Heart right ventricle (tissue), 16 donors: ENCODE results near the gene ANKRD6. TPM values are rescaled to one million over a fixed set of nuclear protein-coding genes. Genes with fewer than 3 reads are reported as not detected.

Source experiments
- ATAC-seq, 8 donors: fragments of 200-7000 bp; cut with Tn5 transposase; one replicate each; pipeline ENCODE4 v1.9.1; 2020; ENCODE audit warnings: mild to moderate bottlenecking in 8 of 8, moderate library complexity in 8 of 8, moderate number of reproducible peaks in 1 of 8
- DNase-seq, 2 donors: peaks; one replicate each; pipeline ENCODE4 v3.0.0-alpha.2; 2020
- H3K27ac ChIP-seq, 10 donors: fragments of 200-600 bp; sonication (generic) in 2 of 10; one replicate each; pipeline versions ENCODE4 v1.5.0 to v1.8.0; 2020 to 2022; ENCODE audit warnings: mild to moderate bottlenecking in 3 of 10
- H3K27me3 ChIP-seq, 7 donors: fragments of 200-600 bp; one replicate each; pipeline ENCODE4 v1.8.0; 2021 to 2022; ENCODE audit warnings: mild to moderate bottlenecking in 2 of 7
- H3K36me3 ChIP-seq, 9 donors: fragments of 200-600 bp; sonication (generic) in 1 of 9; one replicate each; pipeline versions ENCODE4 v1.5.0 to v1.8.0; 2020 to 2022; ENCODE audit warnings: mild to moderate bottlenecking in 2 of 9
- H3K4me1 ChIP-seq, 9 donors: fragments of 200-600 bp; sonication (generic) in 1 of 9; one replicate each; pipeline versions ENCODE4 v1.5.0 to v1.8.0; 2020 to 2022; ENCODE audit warnings: mild to moderate bottlenecking in 4 of 9
- H3K4me3 ChIP-seq, 10 donors: fragments of 200-600 bp; sonication (generic) in 2 of 10; one replicate each; pipeline versions ENCODE4 v1.5.0 to v1.8.0; 2020 to 2022; ENCODE audit warnings: mild to moderate bottlenecking in 7 of 10, moderate library complexity in 2 of 10
- H3K9me3 ChIP-seq, 11 donors: fragments of 200-600 bp in 10 of 11; sonication (generic) in 2 of 11; one replicate each; pipeline versions ENCODE4 v1.5.0 to v1.8.0; 2013 to 2022; ENCODE audit warnings: mild to moderate bottlenecking in 2 of 11, control low read depth in 1 of 11, moderate library complexity in 1 of 11
- WGBS, 2 donors: extraction: QIAGEN DNeasy Blood & Tissue Kit; methylation state at CpG; one replicate each; pipeline ENCODE4 v1.1.7; 2013; ENCODE audit warnings: inconsistent platforms in 1 of 2; 5-methylcytosine and 5-hydroxymethylcytosine counted together
- intact Hi-C, 10 donors: fragments of 100-400 bp; cut with DNase I; formaldehyde crosslinking; loops; one replicate each; pipeline versions ENCODE4 v1.11.1 to v1.14.2; 2022
- polyA plus RNA-seq, 2 donors: library from polyadenylated mRNA; stranded (reverse); fragments of 200-250 nt; gene quantifications; one replicate each; pipeline ENCODE4 v1.2.3, GENCODE V29; 2013
- total RNA-seq, 10 donors: library from RNA; stranded (reverse); fragmentation: NEBNext Ultra II Directional in 3 of 10; extraction: Animal tissue kit (Norgen Biotek cat#: 25700) in 3 of 10; gene quantifications; one replicate each; pipeline versions ENCODE4 v1.2.1 to v1.2.4, GENCODE V29; 2021 to 2023
- TF ChIP-seq, protein P1 (sequence below), 9 donors: fragments of 200-600 bp; sonication (generic) in 2 of 9; IDR thresholded peaks; one replicate each; pipeline versions ENCODE4 v1.5.0 to v1.8.0; 2021 to 2022; ENCODE audit warnings: antibody characterized with exemption in 9 of 9, mild to moderate bottlenecking in 5 of 9, moderate library complexity in 1 of 9
- donor health status: Arrhythmogenic right ventricular cardiomyopathy.
- donor health status: ischemic (EF 13 %, LVEDD 7.1; RV severe dilation, severe dysfunction).
- donor health status: healthy with polysubstance abuse.
- donor health status: DM: no; HTN: yes; CAD: no.
- donor health status: DM: no; HTN: no; CAD: no.
- donor health status: ischemic (EF 25% LVEDD 6.9; RV normal size, moderate dysfunction).
- donor health status: ischemic (EF 25% LVEDD 5.7; RV mildly dilated, moderate dysfunction).
- donor health status: healthy.
- donor health status: DM: yes; HTN: yes; CAD: no.
- donor health status: Ischemic cardiomyopathy.
- donor health status: ischemic (EF 35%, LVEDD 5.7; RV mildly dilated, moderate dysfunction).
- donor health status: nonischemic (EF 11% LVEDD 7.7; RV severe dilation, severe dysfunction).
- donor health status: DM: yes; HTN: yes; CAD: no.
- donor health status: PGD.
- donor health status: ischemic (EF 29% LVEDD 5.4; RV normal size, mild dysfunction).
- donor health status: nonischemic (EF 23%, LVEDD 6.1; RV moderate dilation, normal function).

ANKRD6 gene
- total and polyA plus RNA-seq, 12 donors: 2.0 to 18.2 (median 9.6) TPM

DNA sequence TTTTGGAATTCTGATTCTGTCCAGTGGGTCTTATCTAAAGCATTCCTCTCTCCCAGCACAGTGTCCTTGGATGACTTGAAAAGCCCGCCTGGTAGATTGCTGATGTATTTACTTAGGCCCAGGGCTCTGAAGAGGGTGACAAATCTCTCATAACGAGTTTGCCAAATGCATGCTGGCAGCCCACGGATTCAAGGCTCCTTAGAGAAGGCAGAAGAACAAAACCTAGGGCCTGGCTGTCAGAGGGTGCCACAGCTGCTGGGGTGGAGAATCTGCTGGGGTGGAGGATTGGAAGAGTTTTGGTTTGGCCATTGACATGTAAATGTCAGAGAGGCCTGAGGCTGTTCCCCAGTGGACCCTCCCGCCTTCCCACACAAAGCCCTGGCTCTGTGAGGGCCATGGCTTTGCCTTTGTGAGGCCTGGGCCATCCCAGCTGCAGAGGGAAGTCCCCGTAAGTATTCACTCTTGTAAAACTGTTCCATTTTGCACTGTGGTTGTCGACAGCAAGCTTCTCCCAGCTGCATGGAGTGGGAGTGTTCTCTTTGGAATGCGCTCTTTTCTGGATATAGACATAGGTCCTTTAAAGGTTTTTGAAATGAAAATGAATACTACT is 50.3 kb downstream of the ANKRD6 start:
- no peaks in the 10 kb centered on the region for H3K36me3 ChIP-seq
- H3K4me1 ChIP-seq: peaks cover 13 to 44% (median 30%) of the 10 kb centered on the region in 9 donors
- 41 to 43% methylated on average over 7 of the region's 7 CpGs for WGBS, 2 donors

DNA sequence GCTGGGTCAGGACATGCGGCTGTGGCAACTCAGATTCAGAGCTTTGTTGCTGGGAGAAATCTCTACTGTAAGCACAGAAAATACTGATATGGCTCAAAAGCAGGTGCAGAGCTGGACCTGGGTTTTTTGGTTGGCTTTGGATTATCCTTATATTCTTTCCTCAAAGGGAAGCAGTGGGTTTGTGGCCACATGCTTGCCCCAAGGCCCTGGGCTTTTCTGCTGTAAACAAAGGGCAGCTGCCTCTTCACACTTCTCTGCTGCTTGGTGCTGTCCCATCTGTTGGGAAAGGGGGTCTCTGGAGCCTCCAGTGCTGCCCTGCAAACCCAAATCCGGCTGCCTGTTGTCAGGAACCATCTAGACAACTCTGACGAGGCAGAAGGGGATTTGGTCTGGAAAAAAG is 52.4 kb downstream of the ANKRD6 start:
- H3K9me3 ChIP-seq: no peaks in the 10 kb centered on the region

More for the DNA sequence above, 50.3 kb downstream of the ANKRD6 start:
- intact Hi-C loops: no loop called here
- no peaks in the 10 kb centered on the region for H3K27me3 ChIP-seq
- H3K9me3 ChIP-seq: no peaks in the 10 kb centered on the region
- H3K27ac ChIP-seq: peak overlapping the region; percentile 1 to 77 (median 66)
- TF ChIP-seq, protein P1, sequence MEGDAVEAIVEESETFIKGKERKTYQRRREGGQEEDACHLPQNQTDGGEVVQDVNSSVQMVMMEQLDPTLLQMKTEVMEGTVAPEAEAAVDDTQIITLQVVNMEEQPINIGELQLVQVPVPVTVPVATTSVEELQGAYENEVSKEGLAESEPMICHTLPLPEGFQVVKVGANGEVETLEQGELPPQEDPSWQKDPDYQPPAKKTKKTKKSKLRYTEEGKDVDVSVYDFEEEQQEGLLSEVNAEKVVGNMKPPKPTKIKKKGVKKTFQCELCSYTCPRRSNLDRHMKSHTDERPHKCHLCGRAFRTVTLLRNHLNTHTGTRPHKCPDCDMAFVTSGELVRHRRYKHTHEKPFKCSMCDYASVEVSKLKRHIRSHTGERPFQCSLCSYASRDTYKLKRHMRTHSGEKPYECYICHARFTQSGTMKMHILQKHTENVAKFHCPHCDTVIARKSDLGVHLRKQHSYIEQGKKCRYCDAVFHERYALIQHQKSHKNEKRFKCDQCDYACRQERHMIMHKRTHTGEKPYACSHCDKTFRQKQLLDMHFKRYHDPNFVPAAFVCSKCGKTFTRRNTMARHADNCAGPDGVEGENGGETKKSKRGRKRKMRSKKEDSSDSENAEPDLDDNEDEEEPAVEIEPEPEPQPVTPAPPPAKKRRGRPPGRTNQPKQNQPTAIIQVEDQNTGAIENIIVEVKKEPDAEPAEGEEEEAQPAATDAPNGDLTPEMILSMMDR (IDR thresholded peaks at IDR 0.05): no peak
- H3K4me3 ChIP-seq: peak overlapping the region in 1 of 10 donors; percentile 4
- peak; percentile 28 to 39 for DNase-seq
- ATAC-seq: peak; percentile 82 to 92 (median 87)

DNA sequence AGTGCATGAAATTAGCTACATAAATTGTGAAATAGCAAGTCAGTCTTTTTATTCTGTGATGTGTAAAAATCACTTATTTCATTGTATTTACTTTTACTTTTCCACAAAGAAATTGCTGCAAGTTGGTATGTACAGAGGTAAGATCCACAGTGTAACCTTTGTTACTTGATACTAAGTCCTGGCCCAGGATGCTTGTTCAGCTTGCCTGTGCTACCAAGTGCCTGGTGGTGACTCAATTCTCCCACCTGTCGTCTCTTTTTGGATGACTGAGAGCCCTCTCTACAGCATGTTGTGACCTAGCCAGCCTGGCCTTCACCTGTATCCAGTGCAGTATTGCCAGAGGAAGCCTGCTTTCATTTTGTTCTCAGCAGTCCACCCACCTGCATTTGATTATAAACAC is 54.9 kb downstream of the ANKRD6 start:
- WGBS, 2 donors: 93 to 97% methylated on average over 1 of the region's 1 CpG
- TF ChIP-seq, protein P1 (IDR thresholded peaks at IDR 0.05): no peak
- intact Hi-C loops: no loop called here
- DNase-seq (no peak), ATAC-seq (no peak)
- H3K9me3 ChIP-seq: no peaks in the 10 kb centered on the region
- no peaks in the 10 kb centered on the region for H3K36me3 ChIP-seq
- no peaks in the 10 kb centered on the region for H3K27me3 ChIP-seq
- no peak overlapping the region for H3K27ac ChIP-seq
- H3K4me1 ChIP-seq: peaks cover 5 to 28% (median 18%) of the 10 kb centered on the region in 9 donors
- no peak overlapping the region for H3K4me3 ChIP-seq

More for the DNA sequence above, 52.4 kb downstream of the ANKRD6 start:
- no peak for DNase-seq
- no peaks in the 10 kb centered on the region for H3K36me3 ChIP-seq
- TF ChIP-seq, protein P1 (IDR thresholded peaks at IDR 0.05): no peak
- no peaks in the 10 kb centered on the region for H3K27me3 ChIP-seq
- WGBS, 2 donors: 90 to 95% methylated on average over 3 of the region's 3 CpGs
- H3K4me3 ChIP-seq: no peak overlapping the region
- no peak overlapping the region for H3K27ac ChIP-seq
- no peak for ATAC-seq
- intact Hi-C loops: no loop called here
- H3K4me1 ChIP-seq: peaks cover 13 to 44% (median 30%) of the 10 kb centered on the region in 9 donors

DNA sequence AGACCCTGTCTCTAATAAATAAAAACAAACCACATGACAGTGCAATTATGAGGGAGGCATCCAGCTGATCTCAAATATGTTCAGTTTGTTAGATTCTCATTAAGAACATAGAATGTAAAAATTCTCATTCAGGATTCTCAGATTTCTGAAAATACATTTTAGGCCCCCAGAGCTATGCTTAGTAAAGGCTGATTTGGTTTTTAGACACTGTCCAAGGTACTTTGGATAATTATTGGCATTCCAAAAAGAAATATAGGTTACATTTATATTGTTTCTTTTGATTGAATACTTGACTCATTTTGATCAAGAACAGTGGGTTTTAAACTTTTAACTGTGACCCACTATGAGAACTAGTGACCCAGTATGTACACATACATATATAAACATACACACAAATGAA is 55.5 kb downstream of the ANKRD6 start:
- H3K9me3 ChIP-seq: no peaks in the 10 kb centered on the region
- no peak overlapping the region for H3K4me3 ChIP-seq
- H3K27ac ChIP-seq: no peak overlapping the region
- H3K36me3 ChIP-seq: no peaks in the 10 kb centered on the region
- no peaks in the 10 kb centered on the region for H3K27me3 ChIP-seq
- peaks cover 0 to 22% (median 12%) of the 10 kb centered on the region in 9 donors for H3K4me1 ChIP-seq
- DNase-seq: no peak
- intact Hi-C loops: no loop called here
- TF ChIP-seq, protein P1 (IDR thresholded peaks at IDR 0.05): no peak
- ATAC-seq: no peak
